H1 (cell line): ENCODE data around the gene ALOX5AP. TPM values are rescaled to one million over a fixed set of nuclear protein-coding genes. Genes with fewer than 3 reads are reported as not detected.

Experiments used
- RFX5 ChIP-seq: IDR thresholded peaks from 2 replicates; pipeline ENCODE4 v1.6.1; 2011; ENCODE audit warnings: low read depth, low read length, improper control_type of control experiment, borderline replicate concordance
- RXRA ChIP-seq: IDR thresholded peaks from 2 replicates; pipeline ENCODE4 v1.6.1; 2011; ENCODE audit warnings: low read depth, mild to moderate bottlenecking, low read length, moderate library complexity; ENCODE audit not compliant: insufficient read depth
- polyA plus RNA-seq, 7 experiments: library from polyadenylated mRNA; depleted of rRNA in 3 of 7; stranded (reverse) in 5 of 7; unstranded in 2 of 7; fragments of >200 nt in 5 of 7; fragments of 200-250 nt in 2 of 7; gene quantifications; 1 replicate in 5 of 7; 2 replicates in 1 of 7; 4 replicates in 1 of 7; pipeline versions ENCODE4 v1.2.1 to v1.2.3, GENCODE V29; 2011 to 2013; ENCODE audit warnings: missing spikeins in 2 of 7, mixed read lengths in 2 of 7
- total RNA-seq: library from RNA; stranded (reverse); fragmentation: NEBNext Ultra II Directional; extraction: Animal tissue kit (Norgen Biotek cat#: 25700); gene quantifications from 2 replicates; pipeline ENCODE4 v1.2.1, GENCODE V29; 2021

Gene ALOX5AP
- total and polyA plus RNA-seq, 2 of the 8 experiments (the other 6 are each of a cell fraction or from before 2014, with no cell fraction given), result not detected

DNA sequence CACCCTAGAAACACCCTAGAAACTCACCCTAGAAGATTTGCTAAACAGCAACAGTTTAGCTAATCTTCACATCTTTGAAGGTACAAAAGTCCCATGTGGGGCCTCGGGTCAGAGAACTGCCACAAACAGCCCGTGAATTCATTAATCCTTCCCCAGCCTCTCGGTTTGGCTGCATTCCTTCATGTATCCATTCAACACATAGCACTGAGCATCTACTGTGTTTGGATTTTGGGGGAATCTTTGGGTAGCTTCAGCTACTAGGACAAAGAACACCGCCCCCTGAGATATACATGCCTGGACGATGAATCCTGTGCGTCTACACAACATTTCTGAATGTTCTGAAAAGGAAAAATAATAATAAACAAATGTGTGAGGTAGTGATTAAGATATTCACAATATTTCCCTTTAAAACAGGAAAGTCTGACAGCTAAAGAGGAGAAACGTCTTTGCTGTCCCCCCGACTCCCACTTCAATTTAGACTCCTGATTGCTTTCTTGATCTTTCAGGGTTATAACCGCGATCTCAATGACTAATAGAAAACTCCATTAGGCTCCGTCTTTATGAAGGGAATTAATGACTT is 63.5 kb downstream of the ALOX5AP start (continued):
- no peak for TF ChIP-seq RFX5
- TF ChIP-seq RXRA, result no peak
